Adrenal gland (tissue), 5 donors: ENCODE data around the gene PTK7.

Experiments used
- POLR2A ChIP-seq, 2 donors: fragments of 450-650 bp; IDR thresholded peaks; one replicate each; pipeline ENCODE4 v1.6.1; 2017; ENCODE audit warnings: antibody characterized with exemption in 2 of 2, mild to moderate bottlenecking in 2 of 2, moderate library complexity in 1 of 2
- TF ChIP-seq, protein P1 (sequence below), 6 experiments: fragments of 450-650 bp in 4 of 6; fragments of 200-600 bp in 2 of 6; sonication (generic) in 1 of 6; IDR thresholded peaks; 1 replicate in 5 of 6; 2 replicates in 1 of 6; pipeline versions ENCODE4 v1.5.1 to v1.8.0; 2016 to 2021; ENCODE audit warnings: antibody characterized with exemption in 6 of 6, mild to moderate bottlenecking in 2 of 6, moderate library complexity in 1 of 6
- donor health status: DM: no; HTN: no; CAD: no.

DNA sequence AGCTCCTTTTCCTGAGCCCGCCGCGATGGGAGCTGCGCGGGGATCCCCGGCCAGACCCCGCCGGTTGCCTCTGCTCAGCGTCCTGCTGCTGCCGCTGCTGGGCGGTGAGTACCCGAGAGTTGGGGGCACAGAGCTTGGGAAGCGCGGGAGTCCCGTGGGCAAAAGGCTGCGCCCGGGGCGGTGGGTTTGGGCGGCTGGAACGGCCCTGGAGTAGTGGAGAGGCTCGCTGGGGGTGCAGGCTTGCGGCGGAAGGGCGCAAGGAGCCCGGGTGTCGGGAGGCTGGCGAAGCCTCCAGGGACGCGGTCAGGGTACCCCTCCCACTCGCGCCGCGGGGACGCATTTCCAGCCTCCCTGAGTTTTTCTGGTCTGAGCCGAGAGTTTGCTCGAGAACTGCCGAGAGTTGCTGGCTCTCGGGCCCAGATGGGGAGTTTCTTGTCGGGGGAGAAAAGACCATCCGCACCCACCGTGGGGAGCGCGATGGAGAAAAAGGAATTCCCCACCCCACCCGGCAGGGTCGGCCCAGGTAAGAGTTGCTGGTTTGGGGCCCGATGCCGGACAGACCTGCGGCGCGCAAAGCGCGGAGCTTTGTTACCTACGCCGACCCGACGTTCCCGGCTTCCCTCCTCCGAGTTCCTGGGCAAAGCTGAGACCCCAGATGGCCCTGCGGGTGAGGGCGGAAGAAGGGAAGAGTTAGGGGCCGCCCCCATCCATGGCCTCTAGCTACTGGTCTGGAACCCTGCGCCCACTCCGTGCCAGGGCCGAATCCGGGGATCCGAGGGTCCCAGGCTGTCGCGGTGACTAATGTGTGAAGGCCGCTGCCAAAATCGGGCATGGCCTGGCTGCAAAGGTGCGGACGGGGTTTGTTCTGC, 584 bp downstream of the PTK7 start:
- TF ChIP-seq, protein P1, sequence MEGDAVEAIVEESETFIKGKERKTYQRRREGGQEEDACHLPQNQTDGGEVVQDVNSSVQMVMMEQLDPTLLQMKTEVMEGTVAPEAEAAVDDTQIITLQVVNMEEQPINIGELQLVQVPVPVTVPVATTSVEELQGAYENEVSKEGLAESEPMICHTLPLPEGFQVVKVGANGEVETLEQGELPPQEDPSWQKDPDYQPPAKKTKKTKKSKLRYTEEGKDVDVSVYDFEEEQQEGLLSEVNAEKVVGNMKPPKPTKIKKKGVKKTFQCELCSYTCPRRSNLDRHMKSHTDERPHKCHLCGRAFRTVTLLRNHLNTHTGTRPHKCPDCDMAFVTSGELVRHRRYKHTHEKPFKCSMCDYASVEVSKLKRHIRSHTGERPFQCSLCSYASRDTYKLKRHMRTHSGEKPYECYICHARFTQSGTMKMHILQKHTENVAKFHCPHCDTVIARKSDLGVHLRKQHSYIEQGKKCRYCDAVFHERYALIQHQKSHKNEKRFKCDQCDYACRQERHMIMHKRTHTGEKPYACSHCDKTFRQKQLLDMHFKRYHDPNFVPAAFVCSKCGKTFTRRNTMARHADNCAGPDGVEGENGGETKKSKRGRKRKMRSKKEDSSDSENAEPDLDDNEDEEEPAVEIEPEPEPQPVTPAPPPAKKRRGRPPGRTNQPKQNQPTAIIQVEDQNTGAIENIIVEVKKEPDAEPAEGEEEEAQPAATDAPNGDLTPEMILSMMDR (IDR thresholded peaks at IDR 0.05) = no peak
- no peak for TF ChIP-seq POLR2A (IDR thresholded peaks at IDR 0.05)
